HG02678 (cell line): ENCODE measurements around the gene RASSF8.

ENCODE experiments used
- ATAC-seq: cut with Tn5 transposase; IDR thresholded peaks from one replicate; pipeline ENCODE4 v1.9.1; 2021; ENCODE audit warnings: mild to moderate bottlenecking, moderate library complexity; ENCODE audit not compliant: unreplicated experiment

Gene RASSF8

GRCh38 chr12:26100666-26101349 is 142.3 kb downstream of the RASSF8 start:
- no peak for ATAC-seq

GRCh38 chr12:26101350-26101734 is 142.9 kb downstream of the RASSF8 start:
- no peak for ATAC-seq

- ATAC-seq: no peak
These were observed 143.3 kb downstream of the RASSF8 start for GRCh38 chr12:26101763-26102162.

- ATAC-seq: no peak
These were observed 144.5 kb downstream of the RASSF8 start for GRCh38 chr12:26102953-26103352.

GRCh38 chr12:26106347-26106746 is 147.9 kb downstream of the RASSF8 start:
- ATAC-seq: no peak

- ATAC-seq: no peak
These were observed 150.4 kb downstream of the RASSF8 start for GRCh38 chr12:26108915-26109314.

- ATAC-seq: no peak
These were observed 150.9 kb downstream of the RASSF8 start for GRCh38 chr12:26109343-26109881.

GRCh38 chr12:26112232-26112631 is 153.8 kb downstream of the RASSF8 start:
- ATAC-seq: no peak

GRCh38 chr12:26112703-26113147 is 154.2 kb downstream of the RASSF8 start:
- ATAC-seq: no peak

GRCh38 chr12:26113181-26113654 is 154.7 kb downstream of the RASSF8 start:
- no peak for ATAC-seq

- peak; percentile 78 for ATAC-seq
These were observed 155.6 kb downstream of the RASSF8 start for GRCh38 chr12:26113853-26114719.

GRCh38 chr12:26114720-26115401 is 156.4 kb downstream of the RASSF8 start:
- no peak for ATAC-seq

GRCh38 chr12:26116829-26117715 is 158.6 kb downstream of the RASSF8 start:
- no peak for ATAC-seq

GRCh38 chr12:26118308-26118707 is 159.8 kb downstream of the RASSF8 start:
- no peak for ATAC-seq

- ATAC-seq: no peak
These were observed 161.0 kb downstream of the RASSF8 start for GRCh38 chr12:26119391-26119989.

GRCh38 chr12:26120561-26121274 is 162.2 kb downstream of the RASSF8 start:
- no peak for ATAC-seq

GRCh38 chr12:26121323-26122060 is 163.0 kb downstream of the RASSF8 start:
- no peak for ATAC-seq

- ATAC-seq: peak; percentile 35
These were observed 163.7 kb downstream of the RASSF8 start for GRCh38 chr12:26122061-26122680.
